Measurements from ENCODE around the gene FGGY. TPM values are rescaled to one million over a fixed set of nuclear protein-coding genes. Genes with fewer than 3 reads are reported as not detected.

FGGY gene
- total RNA-seq, 4 donors from 2014 or later = 20.6 to 138 (median 32.8) TPM

DNA sequence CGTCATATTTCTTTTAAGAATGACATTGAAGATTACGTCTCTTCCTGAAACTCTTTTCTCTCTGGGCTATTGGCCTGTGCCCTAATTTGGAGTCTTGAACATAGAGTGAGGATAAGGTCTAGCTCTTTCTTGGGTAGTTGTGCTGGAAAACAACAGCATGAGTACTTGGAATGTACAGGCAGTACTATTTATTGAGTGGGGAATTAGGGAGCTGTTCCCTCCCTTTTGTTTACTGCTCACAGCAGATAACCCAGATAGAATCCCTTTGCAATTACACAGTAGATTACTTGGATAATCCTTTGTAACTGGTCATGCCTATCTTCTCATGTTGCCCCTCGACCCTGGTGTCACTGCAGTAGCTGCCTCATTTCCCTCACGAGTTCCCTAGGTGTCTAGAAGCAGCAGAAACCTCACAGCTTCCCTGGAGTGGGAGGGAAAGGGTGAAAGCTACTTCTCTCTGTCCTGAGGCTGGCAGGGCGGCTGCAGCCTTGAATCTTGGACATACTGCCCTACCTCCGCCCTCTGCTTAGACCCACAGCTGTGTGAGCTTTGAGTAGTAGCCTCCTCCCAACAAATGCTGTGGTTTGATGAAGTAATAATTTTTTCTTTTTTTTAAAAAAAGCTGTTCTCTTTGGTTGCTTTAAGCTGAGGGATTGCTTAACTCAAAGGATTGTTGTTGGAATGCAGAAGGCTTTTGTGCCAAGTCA, 70.6 kb downstream of the FGGY start:
- H3K27ac ChIP-seq = peak overlapping the region; percentile 90 to 93
- no peaks in the 10 kb centered on the region for H3K9me3 ChIP-seq
- H3K4me3 ChIP-seq = no peak overlapping the region
- H3K36me3 ChIP-seq = no peaks in the 10 kb centered on the region
- intact Hi-C loops (cut with DNase I; ENCODE audit: low total_unique reads) = no loop called here
- H3K4me1 ChIP-seq = peaks cover 0 to 4% of the 10 kb centered on the region in 2 donors
- DNase-seq = peak; percentile 68 to 82
- H3K27me3 ChIP-seq = no peaks in the 10 kb centered on the region
- no peak for TF ChIP-seq POLR2A (IDR thresholded peaks at IDR 0.05)
- TF ChIP-seq, protein P1, sequence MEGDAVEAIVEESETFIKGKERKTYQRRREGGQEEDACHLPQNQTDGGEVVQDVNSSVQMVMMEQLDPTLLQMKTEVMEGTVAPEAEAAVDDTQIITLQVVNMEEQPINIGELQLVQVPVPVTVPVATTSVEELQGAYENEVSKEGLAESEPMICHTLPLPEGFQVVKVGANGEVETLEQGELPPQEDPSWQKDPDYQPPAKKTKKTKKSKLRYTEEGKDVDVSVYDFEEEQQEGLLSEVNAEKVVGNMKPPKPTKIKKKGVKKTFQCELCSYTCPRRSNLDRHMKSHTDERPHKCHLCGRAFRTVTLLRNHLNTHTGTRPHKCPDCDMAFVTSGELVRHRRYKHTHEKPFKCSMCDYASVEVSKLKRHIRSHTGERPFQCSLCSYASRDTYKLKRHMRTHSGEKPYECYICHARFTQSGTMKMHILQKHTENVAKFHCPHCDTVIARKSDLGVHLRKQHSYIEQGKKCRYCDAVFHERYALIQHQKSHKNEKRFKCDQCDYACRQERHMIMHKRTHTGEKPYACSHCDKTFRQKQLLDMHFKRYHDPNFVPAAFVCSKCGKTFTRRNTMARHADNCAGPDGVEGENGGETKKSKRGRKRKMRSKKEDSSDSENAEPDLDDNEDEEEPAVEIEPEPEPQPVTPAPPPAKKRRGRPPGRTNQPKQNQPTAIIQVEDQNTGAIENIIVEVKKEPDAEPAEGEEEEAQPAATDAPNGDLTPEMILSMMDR (IDR thresholded peaks at IDR 0.05) = no peak

DNA sequence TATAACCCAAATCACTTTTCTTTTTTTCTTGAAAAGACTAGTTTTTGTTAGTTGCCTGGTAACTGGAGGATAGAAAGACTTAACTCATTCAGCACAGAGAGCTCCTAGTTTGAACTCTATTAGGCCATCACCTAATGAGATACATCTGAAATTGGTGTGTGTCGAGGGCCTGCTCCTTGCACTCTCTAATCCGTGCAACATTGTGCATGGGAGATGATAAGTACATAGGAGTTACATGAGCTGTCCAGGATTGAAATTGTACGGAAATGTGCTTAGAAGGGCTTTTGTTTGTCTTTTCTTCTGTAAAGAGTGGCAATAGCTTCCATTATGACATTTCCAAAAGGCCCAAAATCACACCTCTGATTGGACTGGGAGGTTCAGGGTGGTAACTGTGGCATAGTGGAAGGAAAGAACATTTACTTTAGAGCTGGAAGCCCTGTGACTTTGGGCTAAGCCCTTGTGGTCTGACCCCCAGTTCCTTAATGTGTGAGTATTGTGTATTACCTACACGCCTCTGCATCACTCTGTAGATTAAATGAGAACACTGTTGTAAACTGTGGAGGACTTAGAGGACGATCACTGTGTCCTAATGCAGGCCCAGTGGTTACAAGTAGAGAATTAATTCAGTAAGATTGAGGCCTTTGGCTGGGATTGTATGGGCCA, 71.2 kb downstream of the FGGY start:
- Histone ChIP-seq H3K27me3 (no peaks in the 10 kb centered on the region), H3K27ac (peak overlapping the region; percentile 90 to 93), H3K4me1 (peaks cover 0 to 4% of the 10 kb centered on the region in 2 donors), H3K4me3 (no peak overlapping the region), H3K36me3 (no peaks in the 10 kb centered on the region), H3K9me3 (no peaks in the 10 kb centered on the region)
- DNase-seq = no peak
- TF ChIP-seq, protein P1 (IDR thresholded peaks at IDR 0.05) = no peak
- TF ChIP-seq POLR2A (IDR thresholded peaks at IDR 0.05) = no peak
- intact Hi-C loops (cut with DNase I; ENCODE audit: low total_unique reads) = no loop called here

DNA sequence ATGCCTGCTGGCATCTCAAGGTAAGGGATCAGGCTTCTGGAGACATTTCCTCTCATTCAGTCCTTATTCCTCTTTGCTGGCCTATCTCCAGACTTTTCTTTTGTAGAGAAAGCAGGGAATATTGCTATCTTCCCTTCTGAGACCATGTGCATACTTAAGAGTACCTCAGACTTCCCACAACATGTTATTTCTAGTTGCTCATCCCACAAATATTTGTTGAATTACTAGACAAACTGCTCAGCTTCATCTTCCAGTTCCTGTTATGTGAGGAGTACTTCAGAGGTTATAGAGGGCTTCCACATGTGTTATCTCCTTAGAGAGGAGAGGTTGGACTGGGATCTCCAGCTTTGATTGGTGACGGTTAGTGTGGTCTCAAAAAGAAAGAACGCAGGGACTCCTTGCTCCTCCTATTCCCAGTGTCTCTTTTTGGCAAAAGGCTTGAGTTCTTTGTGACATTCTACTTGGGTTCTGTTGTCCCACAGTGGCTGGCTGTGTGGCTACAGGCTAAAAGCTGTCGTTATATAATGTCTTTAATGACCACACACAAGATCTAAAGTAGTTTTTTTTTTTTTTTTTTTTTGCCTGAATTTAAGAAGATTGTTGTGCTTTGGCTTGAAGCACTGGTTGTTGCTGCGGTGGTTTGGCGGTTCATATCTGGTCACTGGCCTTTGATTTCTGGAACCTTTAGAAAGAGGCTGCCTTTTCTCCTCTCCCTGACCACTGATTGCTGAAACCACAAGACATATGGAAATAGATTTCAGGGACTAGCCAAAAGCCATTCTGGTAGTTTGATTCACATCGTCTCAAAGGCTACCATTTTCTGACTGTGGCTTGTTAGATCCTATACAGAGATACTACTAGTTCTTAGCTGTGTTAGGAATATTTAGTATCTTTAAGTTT, 78.7 kb downstream of the FGGY start:
- no peaks in the 10 kb centered on the region for H3K9me3 ChIP-seq
- H3K27me3 ChIP-seq = no peaks in the 10 kb centered on the region
- TF ChIP-seq, protein P1 (IDR thresholded peaks at IDR 0.05) = no peak
- TF ChIP-seq POLR2A (IDR thresholded peaks at IDR 0.05) = no peak
- no peaks in the 10 kb centered on the region for H3K4me1 ChIP-seq
- H3K27ac ChIP-seq = peak overlapping the region; percentile 72 to 83
- no peak for DNase-seq
- H3K36me3 ChIP-seq = no peaks in the 10 kb centered on the region
- no peak overlapping the region for H3K4me3 ChIP-seq
- intact Hi-C loops (cut with DNase I; ENCODE audit: low total_unique reads) = no loop called here

DNA sequence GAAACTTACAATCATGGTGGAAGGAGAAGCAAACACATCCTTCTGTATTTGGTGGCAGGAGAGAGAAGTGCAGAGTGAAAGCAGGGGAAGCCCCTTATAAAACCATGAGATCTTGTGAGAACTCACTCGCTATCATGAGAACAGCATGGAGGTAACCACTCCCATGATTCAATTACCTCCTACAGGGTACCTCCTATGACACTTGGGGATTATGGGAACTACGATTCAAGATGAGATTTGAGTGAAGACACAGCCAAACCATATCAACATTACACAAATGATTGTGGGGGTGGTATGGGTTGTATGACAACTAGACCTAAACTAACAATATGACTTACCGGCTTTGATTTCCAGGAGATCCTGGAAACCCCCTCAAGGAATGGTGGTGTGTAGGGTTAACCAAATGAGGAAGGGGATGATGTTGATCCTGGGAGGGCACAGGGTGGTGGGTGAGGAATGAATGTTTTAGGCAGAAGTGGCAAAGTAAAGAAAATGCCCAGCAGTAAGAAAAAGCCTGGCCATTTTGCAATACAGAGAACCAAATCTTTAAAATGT, 80.5 kb downstream of the FGGY start:
- TF ChIP-seq, protein P1 (IDR thresholded peaks at IDR 0.05) = no peak
- TF ChIP-seq POLR2A (IDR thresholded peaks at IDR 0.05) = no peak
- H3K27ac ChIP-seq = no peak overlapping the region
- no peaks in the 10 kb centered on the region for H3K4me1 ChIP-seq
- no peaks in the 10 kb centered on the region for H3K9me3 ChIP-seq
- intact Hi-C loops (cut with DNase I; ENCODE audit: low total_unique reads) = no loop called here
- DNase-seq = no peak
- no peaks in the 10 kb centered on the region for H3K27me3 ChIP-seq
- no peaks in the 10 kb centered on the region for H3K36me3 ChIP-seq
- H3K4me3 ChIP-seq = no peak overlapping the region

Measured in uterus (tissue), 4 donors.